ENCODE results near the gene NEDD4. TPM values are rescaled to one million over a fixed set of nuclear protein-coding genes. Genes with fewer than 3 reads are reported as not detected.
"Not testable (repeated sequence)": the region's sequence is repeated elsewhere in the genome, so short reads cannot be mapped to it uniquely, and the experiment has no call there.

Gene NEDD4
- total RNA-seq, 2 donors from 2014 or later, result 14.5 to 15.3 TPM

DNA sequence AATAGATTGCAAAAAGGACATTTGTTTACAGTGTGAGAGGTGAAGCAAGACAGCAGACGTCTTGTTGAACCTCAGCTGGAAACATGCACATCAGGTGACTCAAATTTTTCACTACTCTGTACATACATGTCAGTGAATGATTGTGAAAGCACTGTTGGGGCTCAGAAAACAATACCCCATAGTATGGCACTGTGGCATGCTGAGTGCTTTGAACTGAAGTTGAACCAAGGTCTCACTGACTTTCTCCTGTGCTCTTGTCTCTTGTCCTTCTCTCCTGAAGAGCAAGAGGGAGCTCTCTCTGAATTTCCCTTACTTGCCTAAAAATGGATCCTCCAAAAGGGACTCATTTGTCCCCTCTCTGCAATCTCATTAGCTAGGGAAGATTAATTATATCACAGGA, 24.5 kb upstream of the NEDD4 start:
- Histone ChIP-seq H3K4me3 (no peak overlapping the region), H3K9me3 (no peaks in the 10 kb centered on the region), H3K9ac (ENCODE audit: low read depth in 2 of 2, low read length in 2 of 2) (no peak overlapping the region), H3K27ac (no peak overlapping the region), H3K27me3 (no peaks in the 10 kb centered on the region), H3K36me3 (no peaks in the 10 kb centered on the region), H3K4me1 (no peaks in the 10 kb centered on the region)
- TF ChIP-seq, protein P1, sequence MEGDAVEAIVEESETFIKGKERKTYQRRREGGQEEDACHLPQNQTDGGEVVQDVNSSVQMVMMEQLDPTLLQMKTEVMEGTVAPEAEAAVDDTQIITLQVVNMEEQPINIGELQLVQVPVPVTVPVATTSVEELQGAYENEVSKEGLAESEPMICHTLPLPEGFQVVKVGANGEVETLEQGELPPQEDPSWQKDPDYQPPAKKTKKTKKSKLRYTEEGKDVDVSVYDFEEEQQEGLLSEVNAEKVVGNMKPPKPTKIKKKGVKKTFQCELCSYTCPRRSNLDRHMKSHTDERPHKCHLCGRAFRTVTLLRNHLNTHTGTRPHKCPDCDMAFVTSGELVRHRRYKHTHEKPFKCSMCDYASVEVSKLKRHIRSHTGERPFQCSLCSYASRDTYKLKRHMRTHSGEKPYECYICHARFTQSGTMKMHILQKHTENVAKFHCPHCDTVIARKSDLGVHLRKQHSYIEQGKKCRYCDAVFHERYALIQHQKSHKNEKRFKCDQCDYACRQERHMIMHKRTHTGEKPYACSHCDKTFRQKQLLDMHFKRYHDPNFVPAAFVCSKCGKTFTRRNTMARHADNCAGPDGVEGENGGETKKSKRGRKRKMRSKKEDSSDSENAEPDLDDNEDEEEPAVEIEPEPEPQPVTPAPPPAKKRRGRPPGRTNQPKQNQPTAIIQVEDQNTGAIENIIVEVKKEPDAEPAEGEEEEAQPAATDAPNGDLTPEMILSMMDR (IDR thresholded peaks at IDR 0.05), result no peak
- DNase-seq, result no peak
- intact Hi-C loops (cut with DNase I), result no loop called here

DNA sequence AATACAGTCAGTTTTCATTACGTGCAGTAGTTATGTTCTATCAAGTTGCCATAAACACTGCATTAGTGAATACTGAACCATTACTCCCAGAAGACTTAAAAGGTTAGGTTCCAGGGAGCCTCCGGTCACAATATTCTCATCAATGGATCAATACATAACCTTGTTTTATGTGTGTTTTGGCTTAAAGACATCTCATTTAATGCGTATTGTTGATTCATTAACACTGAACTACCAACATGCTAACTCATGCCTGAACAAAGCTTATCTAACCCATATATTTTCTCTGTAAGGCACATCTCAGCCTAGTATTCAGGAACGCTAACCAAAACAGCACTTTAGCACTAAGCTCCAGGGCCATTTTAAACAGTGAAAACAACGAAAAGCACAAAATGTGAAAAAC, 24.1 kb upstream of the NEDD4 start:
- H3K9ac ChIP-seq (ENCODE audit: low read depth in 2 of 2, low read length in 2 of 2), result no peak overlapping the region
- no peaks in the 10 kb centered on the region for H3K27me3 ChIP-seq
- H3K9me3 ChIP-seq, result no peaks in the 10 kb centered on the region
- no peak overlapping the region for H3K4me3 ChIP-seq
- H3K27ac ChIP-seq, result no peak overlapping the region
- no peaks in the 10 kb centered on the region for H3K36me3 ChIP-seq
- intact Hi-C loops (cut with DNase I), result no loop called here
- no peak for DNase-seq
- H3K4me1 ChIP-seq, result no peaks in the 10 kb centered on the region
- TF ChIP-seq, protein P1 (IDR thresholded peaks at IDR 0.05), result no peak

DNA sequence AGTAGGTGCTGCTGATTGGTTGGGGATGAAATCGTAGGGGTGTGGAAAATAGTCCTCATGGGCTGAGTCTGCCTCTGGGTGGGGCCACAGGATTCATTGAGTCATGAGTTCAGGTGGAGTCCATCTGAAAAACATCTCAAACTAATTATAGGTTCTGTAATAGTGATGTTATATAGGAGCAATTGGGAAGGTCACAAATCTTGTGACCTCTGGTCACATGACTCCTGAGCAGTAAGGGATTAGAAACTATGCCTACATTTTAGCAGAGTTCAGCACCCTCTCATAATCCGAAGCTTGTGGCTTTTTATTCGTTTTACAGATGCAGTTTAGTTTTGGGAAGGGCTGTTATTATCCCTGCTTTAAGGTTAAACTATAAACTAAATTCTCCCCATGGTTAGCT, 22.9 kb upstream of the NEDD4 start:
- Histone ChIP-seq H3K36me3 (no peaks in the 10 kb centered on the region), H3K9ac (ENCODE audit: low read depth in 2 of 2, low read length in 2 of 2) (no peak overlapping the region), H3K27me3 (no peaks in the 10 kb centered on the region), H3K9me3 (no peaks in the 10 kb centered on the region), H3K4me3 (no peak overlapping the region), H3K27ac (no peak overlapping the region), H3K4me1 (no peaks in the 10 kb centered on the region)
- TF ChIP-seq, protein P1 (IDR thresholded peaks at IDR 0.05), result no peak
- DNase-seq, result no peak
- intact Hi-C loops (cut with DNase I), result no loop called here

DNA sequence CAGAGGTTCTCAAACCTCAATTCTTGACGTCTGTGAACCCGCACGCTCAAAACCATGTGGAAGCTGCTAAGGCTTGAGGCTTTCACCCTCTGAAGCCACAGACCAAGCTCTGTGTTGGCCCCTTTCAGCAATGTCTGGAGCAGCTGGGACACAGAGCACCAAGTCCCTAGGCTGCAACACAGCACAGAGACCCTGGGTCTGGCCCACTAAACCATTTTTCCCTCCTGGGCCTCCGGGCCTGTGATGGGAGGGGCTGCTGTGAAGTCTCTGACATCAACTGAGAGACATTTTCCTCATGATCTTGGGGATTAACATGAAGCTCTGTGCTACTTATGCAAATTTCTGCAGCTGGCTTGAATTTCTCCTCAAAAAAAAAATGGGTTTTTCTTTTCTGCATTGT, 21.3 kb upstream of the NEDD4 start:
- Histone ChIP-seq H3K9ac (ENCODE audit: low read depth in 2 of 2, low read length in 2 of 2) (no peak overlapping the region), H3K36me3 (no peaks in the 10 kb centered on the region), H3K27me3 (no peaks in the 10 kb centered on the region), H3K9me3 (no peaks in the 10 kb centered on the region), H3K4me3 (no peak overlapping the region), H3K27ac (no peak overlapping the region), H3K4me1 (no peaks in the 10 kb centered on the region)
- TF ChIP-seq, protein P1 (IDR thresholded peaks at IDR 0.05), result no peak
- DNase-seq, result no peak
- intact Hi-C loops (cut with DNase I), result no loop called here

DNA sequence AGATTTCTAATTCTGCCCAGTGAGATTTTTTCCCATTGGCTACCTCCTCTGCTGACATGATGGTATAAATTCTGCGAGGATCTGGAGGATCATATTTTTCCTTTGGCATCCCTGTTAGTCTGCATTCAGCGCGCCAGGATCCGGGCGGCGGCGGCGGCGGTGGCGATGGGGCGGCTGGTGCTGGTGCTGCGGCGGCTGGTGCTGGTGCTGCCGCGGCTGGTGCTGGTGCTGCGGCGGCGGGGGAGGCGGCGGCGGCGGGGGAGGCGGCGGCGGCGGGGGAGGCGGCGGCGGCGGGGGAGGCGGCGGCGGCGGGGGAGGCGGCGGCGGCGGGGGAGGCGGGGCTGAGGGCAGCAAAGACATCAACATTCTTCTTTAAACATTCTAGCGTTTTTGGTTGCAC, 13.6 kb upstream of the NEDD4 start:
- H3K36me3 ChIP-seq; H3K9ac ChIP-seq (ENCODE audit: low read depth in 2 of 2, low read length in 2 of 2); H3K27ac ChIP-seq; H3K4me3 ChIP-seq; H3K27me3 ChIP-seq; H3K4me1 ChIP-seq; DNase-seq; intact Hi-C loops (cut with DNase I); H3K9me3 ChIP-seq: not testable (repeated sequence)

DNA sequence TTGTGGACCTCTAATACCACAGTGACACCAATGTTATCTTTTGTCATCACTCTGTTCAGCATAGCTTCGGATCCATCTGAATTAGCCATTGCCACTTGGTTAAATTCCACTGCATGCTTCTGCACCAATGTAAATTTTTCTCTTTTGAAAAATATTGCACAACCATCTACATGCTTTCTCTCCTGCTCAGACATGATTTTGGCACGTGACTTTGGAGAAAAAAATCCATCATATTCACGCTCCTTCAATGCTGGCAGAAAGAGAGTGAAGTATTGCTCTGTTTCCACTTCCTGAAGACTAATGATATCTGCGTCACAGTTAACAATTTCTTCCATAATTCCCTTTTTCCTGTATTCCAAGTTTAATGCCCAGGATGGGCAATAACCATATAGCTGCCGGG, 13.0 kb upstream of the NEDD4 start:
- H3K4me1 ChIP-seq; H3K9me3 ChIP-seq; H3K27ac ChIP-seq; H3K27me3 ChIP-seq; DNase-seq; H3K4me3 ChIP-seq; H3K36me3 ChIP-seq; H3K9ac ChIP-seq (ENCODE audit: low read depth in 2 of 2, low read length in 2 of 2); intact Hi-C loops (cut with DNase I): not testable (repeated sequence)

DNA sequence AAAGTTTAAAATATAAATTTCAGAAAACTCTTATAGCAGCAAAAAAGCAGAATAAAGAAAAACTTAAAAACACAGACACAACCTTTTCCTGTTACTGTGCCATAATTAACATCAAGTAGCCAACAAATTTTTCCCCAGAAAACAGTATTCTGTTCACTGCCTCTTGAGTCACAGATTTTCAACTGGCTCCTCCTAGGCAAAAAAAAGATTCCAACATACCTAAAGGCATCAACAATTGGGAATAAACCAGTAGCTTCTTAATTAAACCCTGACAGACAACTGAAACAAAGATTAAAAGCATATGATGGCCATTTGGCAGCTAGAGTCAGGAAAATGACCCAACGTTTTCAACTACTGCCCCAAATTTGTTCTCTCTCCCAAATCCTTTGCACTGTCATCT, 10.9 kb upstream of the NEDD4 start:
- H3K9ac ChIP-seq (ENCODE audit: low read depth in 2 of 2, low read length in 2 of 2); H3K27me3 ChIP-seq; H3K36me3 ChIP-seq; H3K4me1 ChIP-seq; H3K27ac ChIP-seq; H3K4me3 ChIP-seq; H3K9me3 ChIP-seq; intact Hi-C loops (cut with DNase I); DNase-seq: not testable (repeated sequence)

DNA sequence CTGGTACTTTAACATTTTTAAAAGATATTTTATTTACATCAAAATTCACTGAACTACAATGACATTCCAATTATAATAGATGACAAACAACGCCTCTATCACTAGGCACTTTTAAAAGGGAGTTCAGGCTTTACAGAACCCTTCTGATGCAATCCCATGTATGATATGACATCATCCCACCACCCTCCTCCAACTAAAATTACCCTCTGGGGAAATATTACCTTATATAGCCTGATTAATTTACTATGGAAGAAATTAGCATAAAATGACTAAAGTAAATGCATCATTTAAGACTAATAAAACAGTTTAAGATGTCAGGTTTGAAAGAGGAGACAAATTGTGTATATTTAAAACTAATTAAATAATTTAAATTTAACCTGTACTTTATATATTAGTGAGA, 10.4 kb upstream of the NEDD4 start:
- intact Hi-C loops (cut with DNase I); H3K27me3 ChIP-seq; H3K9me3 ChIP-seq: not testable (repeated sequence)

DNA sequence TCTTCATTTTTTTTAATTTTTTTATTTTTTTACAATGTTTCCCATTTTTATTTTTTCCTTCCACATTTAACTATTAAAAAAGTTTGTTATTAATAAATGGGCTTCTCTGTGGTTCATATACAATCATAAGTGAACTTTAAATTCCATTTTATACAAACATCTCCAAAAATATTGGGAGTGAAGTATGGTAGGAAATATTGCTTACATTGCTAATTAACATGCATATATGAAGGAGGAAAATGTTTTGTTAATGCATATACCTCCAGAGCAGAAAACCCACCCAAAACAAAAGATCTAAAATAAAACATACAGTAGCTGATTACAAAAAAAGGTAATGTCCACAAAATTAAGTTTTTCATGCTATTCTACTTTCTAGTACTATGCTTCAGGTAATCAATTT, 9.9 kb upstream of the NEDD4 start:
- H3K27me3 ChIP-seq; H3K4me1 ChIP-seq; DNase-seq; H3K9me3 ChIP-seq; H3K27ac ChIP-seq; H3K36me3 ChIP-seq; intact Hi-C loops (cut with DNase I); H3K9ac ChIP-seq (ENCODE audit: low read depth in 2 of 2, low read length in 2 of 2); H3K4me3 ChIP-seq: not testable (repeated sequence)

More for the DNA sequence above, 10.4 kb upstream of the NEDD4 start:
- H3K9ac ChIP-seq (ENCODE audit: low read depth in 2 of 2, low read length in 2 of 2); H3K4me3 ChIP-seq; DNase-seq; H3K27ac ChIP-seq; H3K4me1 ChIP-seq; H3K36me3 ChIP-seq: not testable (repeated sequence)
